Astrocyte of the hippocampus (primary cell): ENCODE results near the gene TH.

ENCODE experiments used
- DNase-seq: peaks from one replicate; pipeline ENCODE4 v3.0.0; 2011; ENCODE audit warnings: low read depth, low spot score

Gene TH

DNA sequence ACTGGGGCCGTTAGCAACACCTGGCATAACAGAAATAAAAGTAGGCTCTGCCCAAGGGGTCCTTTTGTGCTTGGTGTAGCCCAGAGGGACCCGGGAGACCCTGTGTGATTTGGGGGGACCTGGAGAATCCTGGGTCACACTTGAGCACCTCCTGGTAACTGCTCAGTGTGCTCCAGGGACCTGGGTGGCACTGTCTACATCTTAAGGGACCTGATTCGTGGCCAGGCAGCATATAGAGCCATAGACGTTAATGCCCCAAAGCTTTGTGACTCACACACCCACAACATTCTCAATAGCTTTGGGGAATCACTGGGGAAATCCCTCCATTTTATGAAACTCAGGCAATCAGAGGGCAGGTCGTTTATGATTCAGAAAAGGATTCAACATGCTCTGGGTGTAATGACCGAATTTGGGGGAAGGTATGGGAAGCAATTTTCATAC lies 28.8 kb downstream of the TH start:
- DNase-seq = no peak

DNA sequence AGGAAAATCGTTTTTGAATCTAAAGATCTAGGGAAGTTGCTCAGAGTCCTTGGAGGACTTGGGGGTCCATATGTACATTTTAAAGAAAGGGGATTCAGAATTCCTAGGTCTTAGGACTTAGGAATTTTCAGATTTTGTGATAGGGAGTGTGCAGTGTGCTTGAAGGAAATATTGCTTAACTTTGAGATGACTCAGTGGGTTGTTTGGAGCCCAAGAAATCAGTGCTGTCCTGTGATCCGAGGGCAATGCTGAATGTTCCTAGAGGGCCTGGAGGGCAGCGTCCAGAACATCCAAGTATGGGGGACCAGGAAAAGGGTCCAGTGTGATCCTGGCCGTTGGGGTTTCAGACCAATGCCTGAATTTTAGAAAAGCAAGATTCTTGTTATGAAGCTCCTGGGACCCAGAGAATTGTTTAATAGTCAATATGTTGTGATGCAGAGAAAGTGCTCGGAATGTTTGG lies 29.3 kb downstream of the TH start:
- no peak for DNase-seq

DNA sequence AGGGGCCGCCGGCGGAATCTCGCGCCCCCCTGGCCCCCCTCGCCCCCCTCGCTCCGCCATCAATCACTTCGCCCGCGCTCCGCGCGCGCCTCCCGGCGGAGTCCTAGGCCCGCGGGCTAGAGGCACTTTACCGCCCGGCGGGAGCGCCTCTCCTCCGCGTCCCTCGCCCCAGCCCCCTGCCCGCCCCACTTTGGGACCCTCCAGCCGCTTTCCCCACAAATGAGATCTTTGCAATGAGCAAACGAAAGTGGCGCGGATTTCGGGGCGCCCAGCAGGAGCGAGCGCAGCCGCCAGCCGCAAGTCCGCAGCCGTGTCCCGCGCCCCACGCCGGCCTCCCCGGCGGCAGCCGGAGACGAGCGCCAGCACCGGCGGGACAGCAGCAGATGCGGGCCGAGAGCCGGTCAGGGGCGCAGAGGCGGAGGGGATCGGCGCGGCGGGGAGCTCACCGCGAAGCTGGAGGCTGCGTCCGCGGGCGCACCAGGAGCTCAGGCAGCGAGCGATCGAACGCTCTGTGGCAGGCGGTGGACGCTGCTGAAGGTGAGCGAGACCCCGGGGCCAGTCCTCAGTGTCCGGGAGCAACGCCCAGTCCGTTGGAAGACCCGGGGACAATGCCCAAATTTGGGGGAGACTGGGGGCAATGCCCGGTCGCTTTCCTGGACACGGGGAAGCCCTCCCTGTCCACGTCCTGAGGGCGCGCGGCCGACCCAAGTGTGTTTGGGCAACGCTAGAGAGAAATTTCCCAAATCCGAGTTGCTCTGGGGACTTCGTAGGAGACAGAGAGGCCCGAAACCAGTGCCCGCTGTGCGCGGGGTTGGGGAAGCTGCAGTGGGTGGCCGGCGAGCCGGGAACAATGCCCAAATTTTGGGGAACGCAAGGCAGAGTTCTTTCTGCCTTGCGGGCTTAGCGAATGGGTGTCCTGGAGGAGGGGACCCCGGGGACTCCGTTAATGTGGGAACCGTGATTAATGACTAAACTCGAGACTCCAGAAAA lies 30.9 kb downstream of the TH start:
- DNase-seq = peak; percentile 34

DNA sequence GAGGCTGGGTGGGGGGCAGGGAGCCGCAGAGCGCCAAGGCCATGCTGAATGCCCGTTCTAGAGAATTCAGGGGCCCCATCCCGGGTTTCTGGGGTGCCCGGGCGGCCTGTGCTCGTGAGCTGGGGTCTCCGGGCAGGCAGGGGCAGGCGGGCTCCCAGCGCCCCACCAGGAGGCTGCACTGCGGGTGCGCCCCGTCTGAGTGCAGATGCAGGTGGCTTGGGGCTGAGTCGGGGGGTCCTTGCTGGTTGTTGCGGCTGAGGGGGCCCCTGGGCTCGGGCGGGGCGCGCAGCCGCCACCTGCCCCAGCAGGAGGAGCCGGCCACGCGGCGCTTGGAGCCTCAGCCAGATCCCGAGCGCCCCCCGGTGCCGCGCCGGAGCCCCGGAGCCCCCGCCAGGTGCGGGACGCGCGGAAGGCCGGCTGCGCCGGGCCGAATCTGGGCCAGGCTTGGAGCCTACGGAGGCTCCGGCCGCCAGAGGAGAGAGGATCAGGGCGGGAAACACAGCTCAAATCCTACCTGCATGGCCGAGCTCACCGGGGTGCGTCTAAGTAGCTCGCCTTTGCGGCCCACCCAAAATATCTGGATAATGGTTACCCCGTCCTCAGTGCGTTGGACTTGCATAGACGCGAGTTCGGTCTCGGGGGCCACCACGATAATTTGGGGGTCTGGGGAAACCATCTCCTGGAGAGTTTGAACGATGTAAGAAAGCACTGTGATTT lies 31.8 kb downstream of the TH start:
- peak; percentile 36 for DNase-seq

DNA sequence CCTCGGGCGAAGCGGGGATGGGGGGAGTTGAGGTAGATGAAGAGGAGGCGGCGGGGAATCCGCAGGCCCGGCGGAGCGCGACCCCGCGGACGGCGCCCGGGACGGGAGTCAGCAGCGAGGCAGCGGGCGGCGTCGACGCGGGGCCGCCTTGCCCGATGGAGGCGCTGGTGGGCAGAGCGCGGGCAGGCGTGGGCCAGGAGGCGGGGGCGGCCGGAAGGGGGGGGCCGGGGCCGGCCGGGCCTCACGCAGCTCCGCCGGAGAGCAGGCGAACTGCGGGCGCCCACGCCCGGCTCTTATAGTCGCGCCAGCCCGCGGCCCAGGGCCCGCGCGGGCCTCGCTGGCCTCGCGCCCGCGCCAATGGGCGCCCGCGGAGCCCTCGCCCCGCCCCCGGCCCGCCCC lies 32.5 kb downstream of the TH start, which contains the start of gene IGF2:
Gene IGF2, minus strand, starts transcription at position 267 of the 399 bp plus-strand sequence. CDS start 3,866 bp downstream, outside the sequence.
- DNase-seq = peak; percentile 46

DNA sequence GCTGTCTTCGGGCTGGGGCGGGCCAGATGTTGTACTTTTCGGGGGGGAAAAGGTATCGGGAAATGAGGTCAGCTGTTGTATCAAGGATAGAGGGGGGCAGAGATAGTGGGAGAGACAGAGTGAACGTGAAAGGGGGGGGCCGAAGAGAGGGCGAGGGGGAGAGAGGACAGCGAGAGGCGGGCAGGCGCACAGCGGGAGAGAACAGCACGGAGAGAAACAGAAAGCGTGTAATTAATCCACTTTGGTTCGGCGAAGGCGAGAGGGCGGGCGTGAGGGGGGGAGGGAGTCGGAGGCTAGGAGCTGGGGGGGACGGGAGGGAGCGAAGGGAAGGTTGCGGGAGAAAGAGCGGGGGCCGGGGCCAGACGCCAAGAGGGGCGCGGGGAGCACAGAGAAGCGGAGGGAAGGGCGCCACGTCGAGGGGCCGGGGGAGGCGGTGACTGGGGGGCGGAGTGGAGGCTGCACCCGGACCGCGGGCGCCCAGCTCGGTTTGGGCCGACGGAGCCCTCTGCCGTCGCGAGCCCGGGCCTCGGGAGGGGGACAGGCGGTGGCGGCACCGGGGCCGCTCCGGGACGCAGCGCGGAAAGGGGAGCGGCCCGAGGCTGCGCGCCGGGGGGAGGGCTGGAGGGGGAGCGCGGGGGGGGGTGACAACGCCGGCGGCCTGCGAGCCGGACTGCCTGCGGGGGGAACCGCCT lies 33.0 kb downstream of the TH start:
- peak; percentile 51 for DNase-seq

DNA sequence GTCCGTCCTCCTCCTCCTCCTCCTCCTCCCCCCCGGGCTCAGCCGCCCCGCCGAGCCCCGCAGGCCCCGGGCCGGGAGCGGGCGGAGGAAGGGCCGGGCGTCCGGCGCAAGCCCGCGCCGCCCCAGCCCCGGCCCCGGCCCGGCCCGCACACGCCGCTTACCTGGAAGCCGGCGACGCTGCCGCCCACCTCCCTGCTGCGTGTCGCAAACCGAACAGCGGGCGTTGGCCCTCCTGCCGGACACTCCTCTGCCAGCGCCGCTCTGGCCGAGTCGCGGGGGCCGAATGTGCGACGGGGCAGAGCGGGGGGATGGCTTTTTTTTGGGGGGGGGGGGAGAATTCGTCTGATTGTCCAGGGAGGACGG lies 33.6 kb downstream of the TH start:
- DNase-seq = peak; percentile 36

DNA sequence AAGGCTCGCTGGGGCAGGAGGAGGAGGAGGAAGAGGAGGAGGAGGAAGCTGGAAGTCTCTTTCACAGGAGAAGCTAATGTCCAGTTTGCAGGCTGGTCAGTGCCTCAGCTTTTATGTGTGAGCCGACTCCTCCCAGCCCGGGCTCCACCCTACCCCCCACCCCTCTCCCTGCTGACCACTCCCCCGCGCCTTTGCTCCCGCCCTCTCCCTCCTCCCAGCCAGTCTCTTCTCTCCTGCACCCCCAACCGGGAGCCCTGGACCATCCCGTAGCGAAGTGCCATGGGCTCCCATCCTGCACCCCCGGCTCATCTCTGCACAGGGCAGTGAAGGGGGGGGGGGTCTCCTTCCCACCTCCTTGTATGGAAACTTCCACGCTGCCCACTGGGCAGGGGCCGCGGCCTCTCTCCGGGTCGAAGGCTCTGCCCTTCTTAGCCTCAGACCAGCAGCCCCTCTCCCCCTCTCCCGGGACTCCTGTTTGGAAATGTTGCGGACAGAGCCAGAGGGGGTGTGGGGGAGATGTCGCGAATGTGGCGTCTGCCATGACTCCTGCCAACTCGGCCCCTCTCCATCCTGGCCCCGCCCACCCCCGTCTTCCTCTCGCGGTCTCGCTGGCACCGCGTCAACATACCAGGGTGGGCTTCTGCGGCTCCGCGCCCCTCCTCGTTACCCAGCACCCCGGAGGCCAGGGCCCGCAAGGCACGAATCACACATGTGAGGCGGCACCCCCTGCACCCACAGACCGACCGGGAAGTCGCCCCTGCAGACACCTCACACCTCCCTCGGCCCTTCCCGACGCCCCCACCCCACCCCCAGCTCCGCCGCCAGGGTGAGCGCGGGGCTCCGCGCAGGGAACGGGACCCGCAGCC lies 34.2 kb downstream of the TH start:
- peak; percentile 89 for DNase-seq

DNA sequence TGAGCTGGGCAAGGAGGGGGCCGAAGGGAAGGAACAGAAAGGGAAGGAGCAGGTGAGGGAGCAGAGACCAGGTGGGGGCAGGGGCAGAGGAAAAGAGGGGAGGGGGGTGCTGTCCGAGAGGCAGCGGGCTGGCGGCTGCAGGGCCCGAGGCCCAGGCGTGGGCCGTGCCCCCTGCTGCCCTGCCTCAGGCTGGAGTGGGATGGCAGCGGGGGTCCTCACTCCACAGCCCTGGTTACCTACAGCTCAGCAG lies 34.7 kb downstream of the TH start:
- DNase-seq = no peak

DNA sequence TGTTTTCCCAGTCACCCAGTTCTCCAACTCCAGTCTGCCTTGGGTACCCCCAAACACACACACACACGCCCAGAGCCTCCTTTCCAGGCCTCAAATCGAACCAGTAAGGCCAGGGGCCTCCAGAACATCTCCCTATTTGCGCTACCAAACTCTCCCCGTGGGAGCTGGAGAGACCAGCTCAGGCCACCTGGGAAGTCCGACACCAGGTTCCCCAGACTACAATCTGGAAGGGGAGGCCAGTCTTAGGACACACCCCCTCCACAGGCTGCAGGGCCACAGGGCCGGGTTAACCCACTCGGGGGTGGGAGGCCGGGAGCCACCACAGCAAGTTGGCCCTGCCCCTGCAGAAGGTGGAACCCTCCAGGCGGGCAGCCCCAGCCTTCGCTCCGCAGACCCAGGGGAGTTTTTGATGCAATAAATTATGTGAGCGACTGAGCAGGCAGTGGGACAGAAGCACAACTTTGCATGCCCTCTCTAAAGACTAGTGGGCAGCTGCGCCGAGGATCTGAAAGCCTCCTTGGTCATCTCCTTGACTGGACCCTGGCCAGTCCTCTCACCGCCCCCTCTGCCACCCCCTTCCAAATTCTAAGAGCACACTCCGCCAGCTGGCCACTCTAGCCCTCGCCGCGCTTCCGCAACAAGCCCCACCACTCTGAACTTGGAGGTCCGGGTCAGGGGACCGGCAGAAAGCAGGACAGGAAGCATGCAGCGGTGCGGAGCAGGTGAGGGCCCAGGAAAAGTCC lies 35.2 kb downstream of the TH start:
- DNase-seq = no peak

DNA sequence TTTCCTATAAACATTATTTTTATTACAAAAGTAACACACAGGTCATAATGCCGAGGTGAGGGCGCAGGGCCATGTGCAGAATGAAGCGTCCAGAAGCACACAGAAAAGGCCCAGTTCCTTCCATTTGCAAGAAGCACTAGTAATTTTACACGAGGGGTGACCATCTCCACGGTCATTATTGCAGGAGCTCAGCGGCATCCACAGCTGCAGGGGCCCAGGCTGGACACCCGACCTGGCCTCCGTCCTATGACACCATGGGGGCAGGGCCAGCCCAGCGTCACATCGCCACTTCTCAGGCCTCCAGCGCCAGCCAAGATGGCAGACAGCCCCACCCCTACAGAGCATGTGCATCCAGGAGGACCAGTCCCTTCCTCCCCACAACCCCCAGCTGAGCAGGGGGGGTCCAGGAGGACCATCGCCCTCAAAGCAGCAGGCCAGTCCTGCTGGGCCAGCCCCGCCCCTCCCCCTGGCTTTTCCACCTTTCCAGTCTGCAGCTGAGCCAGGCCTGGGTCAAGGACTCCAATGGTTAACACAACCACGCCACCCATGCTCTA lies 35.9 kb downstream of the TH start:
- DNase-seq = no peak

DNA sequence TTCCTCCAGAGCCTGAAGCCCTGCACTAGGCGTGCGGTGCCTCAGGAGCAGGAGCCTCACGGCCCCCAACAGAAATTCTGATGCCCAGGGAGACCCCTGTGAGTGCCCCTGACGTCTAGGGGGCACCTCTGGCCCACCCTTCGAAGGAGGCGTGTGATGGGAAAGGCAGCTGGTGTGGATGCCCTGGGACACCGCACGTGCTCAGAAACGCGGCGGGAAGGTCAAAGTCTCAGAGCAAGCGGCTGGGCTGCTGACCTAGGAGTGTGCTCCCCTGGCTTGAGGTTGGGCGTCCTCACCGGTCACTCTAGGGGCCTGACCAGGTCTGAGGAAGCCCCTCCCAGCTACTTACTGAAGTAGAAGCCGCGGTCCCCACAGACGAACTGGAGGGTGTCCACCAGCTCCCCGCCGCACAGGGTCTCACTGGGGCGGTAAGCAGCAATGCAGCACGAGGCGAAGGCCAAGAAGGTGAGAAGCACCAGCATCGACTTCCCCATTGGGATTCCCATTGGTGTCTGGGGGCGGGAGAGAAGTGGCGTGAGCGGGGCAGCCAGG lies 36.5 kb downstream of the TH start:
- DNase-seq = no peak

DNA sequence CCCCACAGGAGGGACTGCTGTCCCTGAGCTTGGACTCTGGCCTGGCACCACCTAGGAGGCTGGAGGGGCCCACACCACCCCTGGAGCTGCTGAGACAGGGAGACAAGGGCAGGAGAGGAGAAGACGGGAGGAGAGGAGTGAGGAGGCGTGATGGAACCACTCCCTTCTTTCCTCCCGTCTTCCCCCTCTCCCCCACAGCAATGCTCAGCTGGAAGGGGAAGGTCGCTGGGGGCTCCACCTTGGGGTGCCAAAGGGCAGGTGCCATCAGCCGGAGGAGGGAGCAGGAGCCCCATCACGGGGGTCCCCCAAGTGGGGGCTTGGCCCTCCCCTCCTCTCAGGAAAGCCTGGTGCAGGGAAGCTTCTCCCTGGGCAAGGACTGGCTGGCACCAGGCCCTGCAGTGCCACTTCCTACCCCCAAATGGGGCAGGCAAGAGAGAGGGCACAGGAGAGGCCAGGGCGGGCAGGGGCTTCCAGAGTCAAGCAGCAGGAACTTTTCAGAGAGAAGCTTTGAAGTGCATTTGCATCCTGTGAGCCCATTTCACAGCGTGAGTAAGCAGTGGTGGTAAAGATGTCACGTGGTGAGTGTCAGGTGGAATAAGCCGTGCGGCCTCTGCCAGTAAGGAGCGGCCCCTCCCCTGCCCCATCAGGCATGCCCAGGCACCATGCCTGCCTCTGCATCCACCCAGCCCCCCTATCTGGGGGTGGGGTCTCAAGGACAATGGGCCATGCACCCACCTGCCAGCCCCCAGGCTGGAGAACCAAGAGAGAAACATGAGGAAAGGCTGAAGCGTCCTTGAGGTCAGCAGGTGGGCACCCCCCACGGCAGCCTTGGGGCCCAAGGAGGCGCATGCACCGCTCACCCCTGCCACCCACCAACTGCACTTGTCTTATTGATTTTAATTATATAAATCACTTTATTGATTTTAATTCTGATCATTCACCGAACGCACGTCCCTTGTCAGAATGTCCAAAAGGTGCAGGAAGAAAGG lies 37.3 kb downstream of the TH start:
- no peak for DNase-seq

DNA sequence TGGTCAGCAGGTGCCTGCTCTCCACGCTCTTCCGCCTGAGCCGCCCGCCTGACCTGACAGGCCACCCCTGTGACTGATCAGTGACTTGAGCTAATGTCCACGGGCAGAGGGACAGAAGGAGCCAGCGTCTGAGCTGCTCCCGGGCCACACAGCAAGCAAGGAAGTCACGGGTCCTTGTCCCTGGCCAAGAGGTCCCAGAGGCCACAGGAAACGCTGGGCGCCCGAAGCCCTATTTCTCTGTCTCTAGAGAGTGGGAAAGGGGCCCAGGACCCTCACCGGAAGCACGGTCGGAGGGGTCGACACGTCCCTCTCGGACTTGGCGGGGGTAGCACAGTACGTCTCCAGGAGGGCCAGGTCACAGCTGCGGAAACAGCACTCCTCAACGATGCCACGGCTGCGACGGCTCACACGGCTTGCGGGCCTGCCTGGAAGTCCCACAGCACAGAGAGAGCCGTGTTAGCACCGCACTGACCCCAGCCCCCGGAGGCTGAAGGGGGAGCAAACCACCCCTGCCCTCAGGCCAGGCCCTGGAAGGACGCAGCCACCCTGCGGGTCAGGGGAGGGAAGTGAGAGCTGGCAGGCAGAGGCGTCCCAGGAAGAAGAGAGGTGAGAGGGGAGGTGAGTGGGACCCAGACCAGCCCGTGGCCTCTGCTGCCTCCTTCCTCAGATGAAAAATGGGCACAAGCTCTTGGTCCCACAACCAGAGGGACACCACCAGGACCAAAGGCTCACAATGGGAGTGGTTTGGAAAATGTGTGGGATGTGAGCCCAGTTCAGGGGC lies 38.2 kb downstream of the TH start:
- no peak for DNase-seq

DNA sequence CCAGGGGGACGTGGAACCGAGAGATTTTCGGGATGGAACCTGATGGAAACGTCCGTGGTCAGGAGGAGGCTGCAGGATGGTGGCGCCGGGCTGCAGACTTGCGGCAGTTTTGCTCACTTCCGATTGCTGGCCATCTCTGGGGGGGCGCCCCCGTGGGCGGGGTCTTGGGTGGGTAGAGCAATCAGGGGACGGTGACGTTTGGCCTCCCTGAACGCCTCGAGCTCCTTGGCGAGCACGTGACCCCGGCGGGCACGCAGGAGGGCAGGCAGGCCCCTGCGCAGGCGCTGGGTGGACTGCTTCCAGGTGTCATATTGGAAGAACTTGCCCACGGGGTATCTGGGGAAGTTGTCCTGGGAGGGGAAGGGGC lies 38.8 kb downstream of the TH start:
- DNase-seq = no peak

DNA sequence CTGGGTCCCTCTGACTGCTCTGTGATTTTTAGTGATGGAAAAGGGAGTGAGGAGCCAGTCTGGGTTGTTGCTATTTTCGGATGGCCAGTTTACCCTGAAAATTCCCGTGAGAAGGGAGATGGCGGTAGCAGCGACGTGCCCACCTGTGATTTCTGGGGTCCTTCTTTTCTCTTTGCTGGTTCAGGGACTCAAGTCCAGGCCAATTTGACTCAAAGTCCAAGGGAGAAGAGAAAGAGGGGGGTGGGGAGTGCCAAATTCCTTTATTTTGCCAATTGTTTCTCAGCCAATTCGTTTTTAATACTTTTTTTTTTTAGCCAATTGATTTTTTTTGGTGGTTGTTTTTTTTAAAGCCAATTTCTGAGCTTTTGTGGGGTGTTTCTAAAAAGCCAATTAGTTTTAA lies 39.4 kb downstream of the TH start:
- DNase-seq = no peak

DNA sequence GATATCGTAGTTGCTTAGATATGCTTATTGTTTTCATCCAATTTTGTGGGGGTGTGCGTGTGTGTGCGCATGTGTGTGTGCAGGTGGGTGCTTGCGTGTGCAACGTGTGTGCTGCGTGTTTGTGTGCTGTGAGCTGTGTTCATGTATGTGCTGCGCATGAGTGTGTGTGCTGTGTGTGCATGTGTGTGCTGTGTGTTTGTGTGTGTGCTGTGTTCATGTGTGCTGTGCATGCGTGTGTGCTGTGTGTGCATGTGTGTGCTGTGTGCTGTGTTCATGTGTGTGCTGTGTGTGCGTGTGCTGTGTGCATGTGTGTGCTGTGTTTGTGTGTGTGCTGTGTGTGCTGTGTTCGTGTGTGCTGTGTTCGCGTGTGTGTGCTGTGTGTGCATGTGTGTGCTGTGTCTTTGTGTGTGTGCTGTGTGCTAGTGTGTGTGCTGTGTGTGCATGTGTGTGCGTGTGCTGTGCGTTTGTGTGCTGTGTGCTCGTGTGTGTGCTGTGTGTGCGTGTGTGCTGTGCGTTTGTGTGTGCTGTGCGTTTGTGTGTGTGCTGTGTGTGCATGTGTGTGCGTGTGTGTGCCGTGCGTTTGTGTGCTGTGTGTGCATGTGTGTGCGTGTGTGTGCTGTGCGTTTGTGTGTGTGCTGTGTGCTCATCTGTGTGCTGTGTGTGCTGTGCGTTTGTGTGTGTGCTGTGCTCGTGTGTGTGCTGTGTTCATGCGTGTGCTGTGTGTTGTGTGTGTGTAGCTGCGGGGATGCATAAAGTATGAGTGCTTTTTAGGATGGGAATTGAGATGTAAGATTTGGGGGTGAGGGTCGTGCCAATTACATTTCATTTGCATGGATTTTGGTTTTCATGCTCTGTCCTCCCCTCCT lies 40.0 kb downstream of the TH start:
- DNase-seq = no peak
